PC-3 (cell line): ENCODE data around the gene RGS7. TPM values are rescaled to one million over a fixed set of nuclear protein-coding genes. Genes with fewer than 3 reads are reported as not detected.

Experiments
- ATAC-seq: fragments of 200-7000 bp; cut with Tn5 transposase; 2 replicates; pipeline ENCODE4 v1.9.1; 2020; ENCODE audit warnings: mild to moderate bottlenecking, moderate library complexity
- BruUV-seq: library from RNA; stranded (reverse); fragments of 400-500 nt; replicated peaks from 2 replicates; lab custom pipeline; 2021; lab: Mats Ljungman, UMichigan
- CTCF ChIA-PET: fragments of 300-600 bp; sonication (Branson Sonifier 250); formaldehyde crosslinking; loops from one replicate; lab custom pipeline; 2022; ENCODE audit warnings: antibody characterized with exemption; lab: Charles Lee
- POLR2A ChIA-PET: fragments of 300-600 bp; sonication (Branson Sonifier 250); formaldehyde crosslinking; loops from one replicate; lab custom pipeline; 2022; ENCODE audit warnings: antibody characterized with exemption; ENCODE audit not compliant: unreplicated experiment; lab: Charles Lee
- DNase-seq: peaks from one replicate; pipeline ENCODE4 v3.0.0-alpha.2; 2015
- H2AFZ ChIP-seq: fragments of 300-600 bp; sonication (generic); 2 replicates; pipeline ENCODE4 v1.6.0; 2016; ENCODE audit warnings: antibody characterized with exemption, low read length
- H3F3A ChIP-seq: fragments of 300-600 bp; sonication (generic); one replicate; pipeline ENCODE4 v1.6.0; 2017; ENCODE audit warnings: antibody characterized with exemption, low read length, control low read depth, mild to moderate bottlenecking; ENCODE audit not compliant: unreplicated experiment
- H3K27ac ChIP-seq: fragments of 300-600 bp; sonication (generic); 2 replicates; pipeline ENCODE4 v1.5.1; 2016; ENCODE audit warnings: mild to moderate bottlenecking, low read length
- H3K27me3 ChIP-seq: fragments of 300-600 bp; sonication (generic); 2 replicates; pipeline ENCODE4 v1.6.1; 2016; ENCODE audit warnings: low read length, mixed read lengths
- H3K36me3 ChIP-seq: fragments of 300-600 bp; sonication (generic); 2 replicates; pipeline ENCODE4 v1.6.1; 2016; ENCODE audit warnings: low read depth, mixed run types, low read length, mixed read lengths
- H3K4me1 ChIP-seq: fragments of 300-600 bp; sonication (generic); 2 replicates; pipeline ENCODE4 v1.5.1; 2016; ENCODE audit warnings: low read length; ENCODE audit not compliant: insufficient read depth
- H3K4me2 ChIP-seq: fragments of 300-600 bp; sonication (generic); 2 replicates; pipeline ENCODE4 v1.6.0; 2016; ENCODE audit warnings: low read length
- H3K4me3 ChIP-seq: fragments of 300-600 bp; sonication (generic); 2 replicates; pipeline ENCODE4 v1.5.1; 2016; ENCODE audit warnings: mild to moderate bottlenecking, low read length, mixed read lengths
- H3K79me2 ChIP-seq: fragments of 300-600 bp; sonication (generic); 2 replicates; pipeline ENCODE4 v1.6.1; 2017; ENCODE audit warnings: low read length, mixed read lengths
- H3K9ac ChIP-seq: fragments of 300-600 bp; sonication (generic); 2 replicates; pipeline ENCODE4 v1.6.0; 2016; ENCODE audit warnings: mild to moderate bottlenecking, low read length
- H3K9me2 ChIP-seq: fragments of 300-600 bp; sonication (generic); replicated peaks from 2 replicates; pipeline ENCODE4 v1.6.1; 2016; ENCODE audit warnings: mixed run types, low read length, mixed read lengths
- H3K9me3 ChIP-seq: fragments of 300-600 bp; sonication (generic); 2 replicates; pipeline ENCODE4 v1.6.1; 2016; ENCODE audit warnings: low read length, mixed read lengths
- H4K20me1 ChIP-seq: fragments of 300-600 bp; sonication (generic); 2 replicates; pipeline ENCODE4 v1.6.1; 2016; ENCODE audit warnings: low read length, mixed read lengths
- CTCF ChIP-seq: fragments of 300-600 bp; sonication (generic); conservative IDR thresholded peaks from 2 replicates; pipeline ENCODE4 v1.5.1; 2017; ENCODE audit warnings: antibody characterized with exemption, low read depth, mild to moderate bottlenecking, low read length
- EZH2 ChIP-seq: fragments of 300-600 bp; sonication (generic); IDR thresholded peaks from one replicate; pipeline ENCODE4 v1.6.1; 2017; ENCODE audit warnings: antibody characterized with exemption, mild to moderate bottlenecking, low read length; ENCODE audit not compliant: unreplicated experiment
- EZH2phosphoT487 ChIP-seq: fragments of 300-600 bp; sonication (generic); IDR thresholded peaks from 2 replicates; pipeline ENCODE4 v1.6.1; 2018; ENCODE audit warnings: mild to moderate bottlenecking, antibody characterized with exemption, low read length, borderline replicate concordance
- intact Hi-C: fragments of 100-400 bp; cut with micrococcal nuclease; formaldehyde crosslinking; loops from 2 replicates; pipeline ENCODE4 v1.9.0; 2023
- total RNA-seq: library from RNA; depleted of rRNA; stranded (reverse); fragments of >200 nt; gene quantifications from 2 replicates; pipeline ENCODE4 v1.2.3, GENCODE V29; 2014

RGS7 gene
- total RNA-seq, 1 experiment from 2014 or later, result 0.15 TPM

GRCh38 chr1:241217516-241217915, 139.5 kb downstream of the RGS7 start:
- Histone ChIP-seq H3K27me3 (peaks cover 16% of the 10 kb centered on the region), H3K9ac (no peak overlapping the region), H3K4me1 (peaks cover 9% of the 10 kb centered on the region; the same call in 1 of the 2 replicates), H3K9me3 (no peaks in the 10 kb centered on the region), H3K9me2 (no peaks in the 10 kb centered on the region), H3K79me2 (no peaks in the 10 kb centered on the region), H4K20me1 (no peaks in the 10 kb centered on the region), H2AFZ (no peak overlapping the region), H3K36me3 (no peaks in the 10 kb centered on the region), H3K4me3 (no peak overlapping the region), H3K27ac (no peak overlapping the region), H3F3A (no peaks in the 10 kb centered on the region), H3K4me2 (no peak overlapping the region)
- ChIA-PET POLR2A (interaction anchor here (0.6 kb wide), 1 partner anchor 76 kb away, joined by 3 read pairs; no protein-coding TSS in a partner anchor), CTCF (no interaction called here)
- intact Hi-C loops, result no loop called here
- BruUV-seq, result no TSS peak
- no peak for ATAC-seq
- TF ChIP-seq EZH2 (no peak), CTCF (no peak), EZH2phosphoT487 (no peak)
- DNase-seq, result no peak

GRCh38 chr1:241215683-241216082, 141.3 kb downstream of the RGS7 start:
- H3K4me1 ChIP-seq, result peaks cover 13% of the 10 kb centered on the region; the same call in 1 of the 2 replicates
- TF ChIP-seq EZH2, result no peak
- no peak for TF ChIP-seq CTCF
- TF ChIP-seq EZH2phosphoT487, result no peak
- no peak overlapping the region for H3K4me2 ChIP-seq
- ChIA-PET CTCF (no interaction called here), POLR2A (no interaction called here)
- H3K9me3 ChIP-seq, result no peaks in the 10 kb centered on the region
- peaks cover 21% of the 10 kb centered on the region for H3K27me3 ChIP-seq
- no peak for DNase-seq
- no peaks in the 10 kb centered on the region for H3K9me2 ChIP-seq
- no peaks in the 10 kb centered on the region for H3K79me2 ChIP-seq
- H4K20me1 ChIP-seq, result no peaks in the 10 kb centered on the region
- no peak overlapping the region for H3K4me3 ChIP-seq
- no peak overlapping the region for H3K27ac ChIP-seq
- H3K36me3 ChIP-seq, result no peaks in the 10 kb centered on the region
- no peaks in the 10 kb centered on the region for H3F3A ChIP-seq
- intact Hi-C loops, result no loop called here
- no peak for ATAC-seq
- no peak overlapping the region for H2AFZ ChIP-seq
- no peak overlapping the region for H3K9ac ChIP-seq
- BruUV-seq, result no TSS peak

- H3K9me3 ChIP-seq, result no peaks in the 10 kb centered on the region
- H2AFZ ChIP-seq, result no peak overlapping the region
- H3K9me2 ChIP-seq, result no peaks in the 10 kb centered on the region
- no peak for ATAC-seq
- DNase-seq, result no peak
- no peaks in the 10 kb centered on the region for H3K36me3 ChIP-seq
- TF ChIP-seq EZH2phosphoT487, result no peak
- TF ChIP-seq EZH2, result no peak
- no peak for TF ChIP-seq CTCF
- H3K9ac ChIP-seq, result no peak overlapping the region
- no peaks in the 10 kb centered on the region for H4K20me1 ChIP-seq
- ChIA-PET POLR2A (no interaction called here), CTCF (no interaction called here)
- intact Hi-C loops, result no loop called here
- H3K4me1 ChIP-seq, result peaks cover 13% of the 10 kb centered on the region; the same call in 1 of the 2 replicates
- no peak overlapping the region for H3K4me2 ChIP-seq
- BruUV-seq, result no TSS peak
- peaks cover 26% of the 10 kb centered on the region for H3K27me3 ChIP-seq
- no peaks in the 10 kb centered on the region for H3F3A ChIP-seq
- no peak overlapping the region for H3K27ac ChIP-seq
- no peaks in the 10 kb centered on the region for H3K79me2 ChIP-seq
- H3K4me3 ChIP-seq, result no peak overlapping the region
Measured at GRCh38 chr1:241215203-241215602, 141.8 kb downstream of the RGS7 start.
